GM19035 (cell line): ENCODE results near the gene CST5.
"Not testable (repeated sequence)": the region's sequence is repeated elsewhere in the genome, so short reads cannot be mapped to it uniquely, and the experiment has no call there.

Experiments used
- ATAC-seq: cut with Tn5 transposase; IDR thresholded peaks from one replicate; pipeline ENCODE4 v1.9.1; 2021; ENCODE audit not compliant: unreplicated experiment

CST5 gene

DNA sequence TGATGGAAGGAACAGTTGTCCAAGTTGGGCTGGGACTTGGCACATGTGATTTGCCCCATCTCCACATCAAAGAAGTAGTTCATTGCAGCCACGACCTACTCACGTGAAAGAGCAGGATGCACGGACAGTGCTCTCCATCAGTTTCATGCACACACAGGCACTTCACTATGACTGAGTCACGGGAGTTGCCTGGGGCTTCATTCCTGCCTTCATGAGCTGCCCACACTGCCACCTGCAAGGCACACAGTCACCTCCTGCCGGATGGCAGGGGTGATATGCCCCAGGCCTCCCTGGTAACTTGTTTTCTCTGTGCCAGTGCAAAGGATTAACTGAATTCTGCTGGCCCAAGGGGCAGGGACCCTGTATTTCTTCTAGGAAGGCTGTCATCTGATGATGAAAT lies 22.8 kb downstream of the CST5 start:
- no peak for ATAC-seq

- ATAC-seq: no peak
These were observed 23.3 kb downstream of the CST5 start for GRCh38 chr20:23856226-23856625.

DNA sequence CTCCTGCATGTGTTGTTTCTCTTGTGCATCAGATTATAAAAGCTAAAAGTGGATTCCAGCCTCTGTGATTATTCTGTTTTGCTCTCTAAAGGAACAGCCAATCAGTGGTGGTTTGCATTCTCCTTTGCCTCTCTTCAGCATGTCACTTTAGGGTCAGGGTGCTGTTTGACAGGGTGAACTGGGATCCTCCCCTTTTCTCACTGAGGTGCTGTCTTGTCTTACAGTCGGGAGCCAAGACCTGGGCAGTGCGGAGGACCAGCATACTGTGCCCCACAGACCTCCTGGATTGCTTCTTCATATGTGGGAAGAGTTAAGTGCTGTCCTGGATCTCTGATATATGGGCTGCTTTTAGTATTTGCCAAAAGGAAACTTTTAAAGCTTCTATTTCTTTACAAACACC lies 37.9 kb downstream of the CST5 start:
- ATAC-seq: no peak

DNA sequence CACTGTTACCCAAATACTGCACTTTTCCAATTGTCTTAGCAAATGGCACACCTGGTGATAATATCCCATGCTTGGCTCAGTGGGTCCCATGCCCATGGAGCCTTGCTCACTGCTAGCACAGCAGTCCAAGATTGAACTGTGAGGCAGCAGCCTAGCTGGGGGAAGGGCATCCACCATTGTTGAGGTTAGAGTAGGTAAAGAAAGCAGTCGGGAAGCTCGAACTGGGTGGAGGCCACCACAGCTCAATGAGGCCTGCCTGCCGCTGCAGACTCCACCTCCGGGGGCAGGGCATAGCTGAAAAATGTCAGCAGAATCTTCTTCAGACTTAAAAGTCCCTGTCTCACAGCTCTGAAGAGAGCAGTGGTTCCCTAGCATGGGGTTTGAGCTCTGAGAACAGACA lies 43.8 kb downstream of the CST5 start:
- no peak for ATAC-seq

- ATAC-seq: no peak
These were observed 46.6 kb downstream of the CST5 start for GRCh38 chr20:23832775-23833513.

GRCh38 chr20:23831961-23832360 lies 47.6 kb downstream of the CST5 start:
- ATAC-seq: not testable (repeated sequence)

DNA sequence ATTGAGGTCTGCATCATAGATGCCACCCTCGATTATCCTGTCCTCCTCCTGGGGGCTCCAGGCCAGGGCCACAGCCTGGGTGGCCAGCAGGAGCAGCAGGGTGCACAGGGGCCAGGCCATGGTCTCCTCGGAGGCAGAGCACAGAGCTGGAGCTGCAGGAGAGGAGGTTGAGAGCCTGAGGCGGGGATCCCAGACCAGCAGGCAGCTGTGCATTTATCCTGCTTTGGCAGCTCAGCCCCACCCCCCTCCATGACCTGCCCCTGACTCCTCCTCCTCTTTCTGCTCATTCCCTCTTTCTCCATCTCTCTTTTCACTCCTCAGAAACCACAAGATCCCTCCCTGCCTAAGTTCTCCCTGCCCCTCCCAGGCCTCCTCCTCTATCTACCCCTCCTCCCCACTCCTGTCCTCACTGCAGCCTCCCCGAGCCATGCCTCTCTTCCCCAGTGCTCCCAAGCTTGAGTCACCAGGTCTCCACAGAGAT lies 53.0 kb downstream of the CST5 start, which contains the start of gene CST2:
Gene CST2, minus strand, starts transcription at position 189 of the 481 bp plus-strand sequence. Its CDS starts 69 bp downstream, at position 120.
- no peak for ATAC-seq
